Occipital lobe (tissue), 2 donors: ENCODE measurements around the gene AFF3. TPM values are rescaled to one million over a fixed set of nuclear protein-coding genes. Genes with fewer than 3 reads are reported as not detected.

Experiments used
- DNase-seq: peaks from one replicate; lab custom pipeline; 2025; lab: John Stamatoyannopoulos, UW
- total RNA-seq: library from RNA; depleted of rRNA; stranded (reverse); fragments of >200 nt; gene quantifications from one replicate; pipeline ENCODE4 v1.2.3, GENCODE V29; 2014

Gene AFF3
- total RNA-seq, 1 donor from 2014 or later: 105 TPM

DNA sequence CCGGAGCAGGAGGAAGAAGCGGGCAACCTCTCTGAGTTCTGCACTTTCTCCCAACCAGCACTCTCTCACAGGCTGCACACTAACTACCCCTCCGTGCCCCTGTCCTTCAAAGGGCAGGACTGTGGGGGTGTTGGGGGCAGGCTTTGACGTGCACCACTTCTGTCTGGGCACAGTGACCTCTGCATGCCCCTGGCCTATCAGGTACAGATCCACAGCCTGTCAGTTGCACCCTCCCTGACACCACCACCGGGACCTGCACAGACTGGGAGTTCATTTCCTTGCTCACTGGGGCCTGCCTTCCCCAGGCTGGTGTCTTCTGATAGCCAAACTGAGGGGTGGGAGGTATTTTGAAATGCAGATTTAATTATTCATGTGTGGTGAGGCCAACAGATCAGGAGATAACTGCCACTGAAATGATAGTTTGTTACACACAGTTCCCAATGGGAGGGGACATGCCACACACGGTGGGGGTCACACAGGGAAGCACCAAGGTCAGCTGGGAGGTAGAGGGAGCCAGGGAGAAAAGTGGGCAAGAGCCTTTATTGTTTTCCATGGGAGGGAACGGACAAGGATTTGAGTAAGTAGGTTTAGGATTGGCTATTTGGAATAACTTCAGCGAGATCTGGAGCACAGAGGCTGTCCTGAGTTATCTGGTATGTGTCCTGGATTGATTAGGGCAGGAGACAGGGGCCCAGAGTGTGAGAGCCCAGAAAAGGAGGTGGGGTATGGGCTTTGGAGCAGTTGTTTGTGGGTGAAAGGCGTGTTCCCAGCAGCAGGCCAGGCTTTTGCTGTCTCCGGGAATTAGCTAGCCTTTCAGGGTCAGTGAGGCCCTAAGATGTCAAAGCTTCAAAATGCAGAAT lies 251.6 kb downstream of the AFF3 start:
- DNase-seq: no peak

DNA sequence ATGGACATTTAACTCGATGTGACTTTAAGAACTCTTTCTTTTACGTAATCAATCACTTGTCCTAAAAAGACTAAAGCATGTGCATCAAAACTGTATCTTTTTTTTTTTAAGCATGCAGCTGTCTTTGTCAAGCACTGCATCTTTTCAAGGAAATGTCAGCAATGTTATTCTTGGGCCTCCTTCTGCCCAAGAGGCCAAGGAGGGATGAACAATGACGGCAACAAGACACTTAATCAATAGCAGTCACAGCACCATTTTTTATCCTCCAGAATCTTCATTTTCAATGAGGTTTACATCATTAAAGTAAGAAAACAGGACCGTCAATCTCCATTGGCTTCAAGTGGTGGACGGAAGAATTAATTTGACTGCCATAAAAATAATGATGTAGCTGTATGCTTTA lies 253.8 kb downstream of the AFF3 start:
- no peak for DNase-seq

DNA sequence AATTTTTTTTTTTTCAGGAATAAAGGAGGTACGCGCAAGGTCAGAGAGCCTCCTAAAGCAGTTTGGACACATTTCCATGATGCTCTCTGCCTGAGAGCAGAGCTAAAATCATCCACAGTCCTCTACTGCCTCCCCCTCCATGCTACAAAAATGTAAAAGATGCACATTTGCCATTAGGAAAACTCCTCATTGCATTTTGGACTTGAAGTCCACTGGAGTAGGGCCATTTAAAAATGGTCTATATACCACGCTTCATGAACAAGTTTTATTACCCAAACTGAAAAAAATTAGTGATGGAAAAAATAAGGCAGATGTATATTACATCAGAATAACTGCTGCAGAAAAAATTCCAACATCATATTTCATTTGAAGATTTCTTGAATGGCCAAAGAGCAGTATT lies 256.0 kb downstream of the AFF3 start:
- DNase-seq: no peak

DNA sequence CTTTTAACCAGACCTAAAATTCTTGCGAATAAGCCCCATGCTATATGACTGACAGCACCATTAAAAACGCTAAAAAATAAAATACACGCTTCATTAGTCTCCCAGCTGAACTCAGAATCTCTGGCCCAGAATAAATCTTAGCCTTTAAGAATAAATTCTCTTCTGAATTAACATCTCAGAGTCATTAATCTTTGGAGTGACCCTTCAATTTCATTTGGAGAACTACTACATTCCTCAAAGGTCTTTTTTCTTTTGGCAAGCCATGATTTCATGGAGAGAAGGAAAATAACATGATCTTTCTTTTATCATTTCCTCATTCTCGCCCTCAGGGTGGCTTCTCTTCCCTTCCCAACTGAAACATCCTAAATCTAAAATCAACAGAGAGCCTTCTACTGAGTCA lies 259.0 kb downstream of the AFF3 start:
- no peak for DNase-seq

DNA sequence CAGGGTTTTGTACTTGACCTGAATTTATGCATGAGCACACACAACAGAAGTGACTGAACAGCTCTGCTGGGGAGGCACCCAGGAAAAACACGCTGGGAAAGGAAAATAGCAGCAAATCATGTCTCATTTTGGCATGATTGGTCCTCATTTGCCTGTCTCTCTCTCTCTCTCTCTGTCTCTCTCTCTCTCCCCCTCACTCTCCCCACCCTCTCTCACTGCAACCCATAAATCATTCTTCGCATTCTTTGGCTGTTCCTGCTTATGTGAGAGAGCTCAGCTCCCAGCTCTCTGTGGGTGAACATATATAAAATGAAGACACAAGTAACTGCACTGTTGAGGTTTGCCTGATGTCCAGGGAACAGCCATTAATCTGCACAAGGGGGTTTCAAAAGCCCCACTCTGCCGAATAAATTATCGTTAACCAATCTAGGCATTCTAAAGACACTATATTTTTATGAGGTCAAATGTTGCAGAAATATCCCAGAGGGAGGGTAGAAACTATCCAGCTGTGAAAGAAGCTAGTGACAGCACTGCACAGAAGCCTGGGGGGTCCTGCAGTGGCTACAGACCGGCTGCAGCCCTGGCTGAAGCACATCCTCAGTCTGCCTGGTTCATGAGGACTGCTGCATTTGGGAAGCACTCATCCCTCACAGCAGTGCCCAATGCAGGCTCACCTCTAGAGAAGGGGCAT lies 260.3 kb downstream of the AFF3 start:
- DNase-seq: peak; percentile 21

DNA sequence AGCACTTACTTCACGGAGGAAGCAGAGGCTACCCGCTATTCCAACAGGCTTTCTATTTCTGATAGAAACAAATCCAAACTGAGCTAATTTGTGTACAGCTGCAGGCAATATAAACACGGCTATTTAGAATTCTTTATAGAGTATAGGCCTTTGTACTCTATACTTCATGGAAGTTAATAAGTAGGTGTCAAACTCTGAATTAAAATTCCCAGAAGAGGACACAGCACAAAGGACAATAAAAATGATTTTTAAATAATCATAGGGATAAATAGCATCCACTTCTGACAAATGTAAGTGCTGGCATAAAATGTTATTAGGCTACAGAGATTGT lies 261.5 kb downstream of the AFF3 start:
- no peak for DNase-seq

DNA sequence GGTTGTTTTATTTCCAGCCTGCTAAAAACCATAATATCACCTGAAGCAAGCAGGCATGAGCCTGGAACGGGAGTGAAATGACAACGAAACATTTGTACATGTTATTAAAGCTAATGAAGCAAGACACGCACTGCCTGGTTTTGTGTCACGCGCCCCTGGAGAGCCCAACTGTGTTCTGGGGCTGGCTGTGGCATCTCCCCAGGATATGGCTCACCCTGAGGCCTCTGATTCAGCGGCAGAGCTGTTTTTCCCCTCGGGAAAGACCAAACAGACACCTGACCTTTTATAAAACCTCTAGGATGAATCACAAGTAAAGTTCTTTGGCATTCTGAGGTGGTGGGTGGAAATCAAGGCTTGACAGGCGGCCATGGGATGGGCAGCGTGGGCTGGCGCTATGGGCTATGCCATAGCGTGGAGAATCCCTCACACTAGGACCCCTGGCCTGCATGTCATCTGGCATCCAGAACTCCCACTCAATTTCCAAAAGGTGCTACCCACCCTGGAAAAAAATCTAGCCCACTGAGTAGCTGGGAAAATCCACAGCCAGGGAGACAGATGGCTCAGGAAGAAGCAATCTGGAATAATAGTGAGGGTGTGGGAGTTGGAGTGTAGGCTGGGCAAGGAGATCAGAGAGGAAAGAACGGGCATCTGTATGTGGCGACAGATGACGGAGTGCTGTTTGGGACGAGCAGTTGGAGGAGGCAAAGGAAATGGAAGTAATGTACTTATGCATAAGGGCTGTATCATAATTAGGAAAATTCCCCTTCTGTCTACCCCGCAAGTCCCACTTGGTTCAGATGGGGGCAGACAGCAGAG lies 262.0 kb downstream of the AFF3 start:
- DNase-seq: peak; percentile 53

DNA sequence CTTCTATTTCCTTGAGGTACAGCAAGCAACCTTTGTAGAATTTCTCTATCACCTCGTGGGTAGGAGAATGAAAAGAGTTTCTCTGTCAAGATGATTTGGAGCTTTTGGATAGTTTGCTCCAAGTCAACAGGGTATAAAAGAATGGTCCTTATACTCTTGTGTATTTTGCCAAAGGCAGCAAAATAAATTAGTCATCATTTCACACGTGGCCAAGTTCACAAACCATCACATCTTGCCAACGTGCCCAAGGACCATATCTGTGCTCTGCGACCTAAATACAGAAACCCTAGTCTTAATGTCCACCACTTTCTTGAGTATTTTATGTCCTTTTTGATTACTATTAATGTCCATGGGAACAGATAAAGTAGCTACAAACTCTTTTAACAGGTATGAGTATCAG lies 262.9 kb downstream of the AFF3 start:
- no peak for DNase-seq

DNA sequence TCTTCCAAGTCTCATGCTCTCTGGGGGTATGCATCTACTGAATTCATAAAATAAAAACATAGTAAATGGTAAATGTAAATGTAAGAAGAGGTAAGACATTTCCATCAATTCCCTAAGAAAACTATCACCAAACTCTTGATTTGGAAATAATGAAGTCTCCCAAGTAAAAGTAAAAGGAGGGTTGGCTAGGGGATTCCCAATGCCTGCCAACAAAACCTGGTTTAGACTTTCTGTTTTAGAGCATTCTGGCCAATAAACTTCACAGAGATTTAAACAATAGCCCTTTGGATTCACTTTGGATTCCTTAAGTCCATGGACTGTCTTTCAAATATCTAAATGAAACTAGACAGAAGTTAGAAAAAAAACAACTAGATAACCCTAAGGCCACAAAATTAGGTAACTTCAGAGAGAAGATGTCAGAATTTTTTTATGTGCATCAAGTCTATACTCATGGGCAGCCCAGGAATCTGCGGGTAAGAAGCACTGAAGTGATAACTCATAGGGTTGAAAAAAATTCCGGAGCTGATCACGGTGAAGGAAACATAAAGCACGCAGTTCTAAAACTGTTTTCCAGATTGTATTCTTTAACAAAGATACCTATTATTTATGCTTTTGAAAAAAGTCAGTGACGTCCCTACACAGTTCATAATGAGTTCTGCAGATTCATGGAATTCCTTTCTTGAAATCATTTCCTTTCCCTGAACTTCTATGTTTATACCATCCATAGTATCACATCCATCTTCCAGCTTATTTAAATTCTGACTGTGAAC lies 263.6 kb downstream of the AFF3 start:
- no peak for DNase-seq

DNA sequence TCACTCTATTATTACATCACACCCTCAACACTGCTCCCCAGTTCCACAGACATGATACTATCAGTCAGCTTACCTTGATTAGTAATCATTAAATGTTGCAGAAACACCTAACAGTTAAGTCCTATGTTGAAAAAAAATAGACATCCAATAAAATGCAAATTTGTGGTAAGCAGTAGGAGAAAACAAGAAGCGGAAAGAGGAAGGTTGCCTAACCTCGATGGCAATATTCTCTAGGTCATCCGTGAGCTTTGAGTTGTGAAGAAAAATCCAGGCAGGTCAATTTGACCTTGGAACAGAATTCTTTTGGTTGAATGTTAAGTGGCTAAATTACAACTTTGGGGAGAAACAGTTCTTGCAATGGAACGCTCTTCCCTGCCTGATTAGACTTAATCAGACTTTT lies 264.4 kb downstream of the AFF3 start:
- no peak for DNase-seq

DNA sequence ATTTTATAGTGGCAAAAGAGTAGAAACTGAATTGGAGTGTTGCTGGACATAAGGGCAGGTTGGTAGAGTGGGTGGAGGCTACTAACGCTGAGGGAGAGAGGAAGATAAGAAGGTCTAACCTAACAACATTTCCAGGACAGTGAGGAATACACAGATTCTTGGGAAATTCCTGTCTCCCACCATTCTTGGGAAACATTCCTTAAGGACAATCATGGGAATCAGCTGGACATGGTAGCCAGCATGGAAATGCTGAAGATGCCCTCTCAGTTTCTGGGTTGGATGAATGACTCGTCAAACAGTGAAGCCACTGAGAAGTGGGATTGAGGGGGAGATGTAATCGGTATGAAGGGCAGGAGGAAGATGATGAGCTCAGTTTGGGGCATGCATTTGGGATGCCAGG lies 265.4 kb downstream of the AFF3 start:
- DNase-seq: no peak

DNA sequence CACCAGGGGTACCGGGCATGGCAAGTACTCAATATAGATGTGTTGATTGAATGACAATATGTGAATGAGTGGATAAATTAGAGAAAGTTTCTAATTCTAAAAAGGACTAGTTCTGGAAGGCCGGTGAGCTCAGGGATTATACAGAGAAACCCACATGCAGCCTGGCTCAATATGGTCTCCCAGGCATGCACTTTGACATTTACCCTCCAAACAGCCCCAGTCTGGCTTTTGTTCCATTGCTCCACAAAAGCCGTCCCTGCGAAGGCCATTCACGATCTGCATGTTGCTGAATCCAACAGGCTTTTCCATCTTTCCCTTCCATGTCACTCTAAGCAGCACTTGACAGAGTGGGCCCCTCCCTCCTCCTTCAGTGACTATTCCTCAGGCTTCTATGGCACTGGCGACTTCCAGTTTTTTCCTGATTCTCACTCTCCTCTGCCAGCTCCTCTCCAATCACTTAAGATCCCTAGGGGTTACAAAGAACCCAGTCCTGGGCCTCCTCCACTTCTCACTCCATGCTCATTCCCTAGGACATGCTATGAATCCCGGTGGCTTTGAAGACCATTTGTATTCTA lies 266.7 kb downstream of the AFF3 start:
- no peak for DNase-seq

DNA sequence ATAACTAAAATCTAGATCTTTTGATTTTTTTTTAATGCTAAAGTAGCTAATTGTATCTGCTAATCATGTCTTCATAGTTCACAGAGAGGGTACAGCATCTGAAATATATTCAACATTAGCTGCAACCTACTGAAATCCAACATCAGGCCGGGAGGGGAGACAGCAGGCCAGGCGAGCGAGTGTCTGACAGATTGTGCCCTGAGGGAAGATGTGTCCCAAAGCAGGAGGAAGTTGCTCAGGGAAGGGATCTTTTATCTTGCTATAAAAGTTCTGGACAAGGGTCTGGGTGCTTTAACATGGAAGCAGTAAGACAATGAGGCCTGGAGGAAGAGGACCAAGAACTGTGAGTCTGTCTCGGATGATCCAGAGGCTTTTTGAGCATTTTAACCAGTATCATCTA lies 274.1 kb downstream of the AFF3 start:
- DNase-seq: no peak

DNA sequence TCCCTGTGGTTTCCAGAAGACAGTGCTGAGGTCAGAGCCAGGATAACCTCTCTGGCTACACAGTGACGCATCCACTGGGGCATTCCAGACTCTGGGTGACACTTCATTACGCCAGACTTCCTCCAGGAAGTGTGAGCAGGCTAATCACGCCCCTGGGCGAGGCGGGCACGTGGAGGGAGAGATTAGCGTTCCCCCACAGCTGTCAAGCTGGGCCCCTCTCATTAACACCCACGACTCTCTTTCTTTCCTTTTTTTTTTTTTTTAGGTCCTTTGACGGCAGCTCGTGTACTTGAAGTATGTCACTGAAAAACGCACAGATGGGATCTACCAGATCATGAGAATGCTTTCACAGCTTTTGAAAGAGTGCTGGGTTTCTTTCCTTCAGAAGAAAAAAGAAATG lies 274.6 kb downstream of the AFF3 start:
- no peak for DNase-seq

DNA sequence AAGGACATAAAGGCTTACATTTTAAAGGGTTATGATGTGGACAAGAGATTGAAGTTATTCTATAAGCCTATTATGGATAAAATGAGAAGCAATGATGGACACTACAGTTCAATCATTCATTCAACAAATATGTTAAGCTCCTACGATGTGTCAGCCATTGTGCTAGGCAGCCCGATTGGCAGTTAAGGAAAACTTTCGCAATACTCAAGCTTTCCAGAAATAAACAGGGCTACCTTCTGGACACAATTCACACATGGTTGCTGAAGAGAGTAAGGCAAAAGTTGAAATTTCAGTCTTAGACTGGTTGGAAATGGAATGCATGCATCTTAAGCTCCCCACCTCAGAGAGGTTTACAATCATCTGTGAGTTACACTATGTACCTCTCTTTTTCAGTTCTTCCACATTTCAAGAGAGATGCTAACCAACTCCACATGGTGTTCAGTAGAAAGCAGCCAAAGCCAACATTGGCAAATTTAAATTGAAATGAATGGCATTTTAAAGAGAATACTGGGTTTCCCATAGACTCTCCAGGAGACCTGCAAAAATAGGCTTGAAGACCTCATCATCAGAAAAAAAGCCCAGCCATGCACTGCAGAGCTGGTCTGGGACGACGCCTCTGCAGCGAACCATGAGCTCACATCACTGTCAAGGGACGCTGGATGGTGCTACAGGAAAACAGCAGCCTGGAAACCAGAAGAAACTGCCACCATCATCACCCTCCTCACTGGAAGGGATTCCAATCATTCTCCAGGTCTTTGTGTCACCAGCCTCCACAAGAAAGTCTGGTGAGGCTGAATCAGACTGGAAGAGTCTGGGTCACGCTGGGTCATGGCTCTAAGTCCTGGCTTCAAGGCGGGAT lies 276.3 kb downstream of the AFF3 start:
- DNase-seq: no peak

DNA sequence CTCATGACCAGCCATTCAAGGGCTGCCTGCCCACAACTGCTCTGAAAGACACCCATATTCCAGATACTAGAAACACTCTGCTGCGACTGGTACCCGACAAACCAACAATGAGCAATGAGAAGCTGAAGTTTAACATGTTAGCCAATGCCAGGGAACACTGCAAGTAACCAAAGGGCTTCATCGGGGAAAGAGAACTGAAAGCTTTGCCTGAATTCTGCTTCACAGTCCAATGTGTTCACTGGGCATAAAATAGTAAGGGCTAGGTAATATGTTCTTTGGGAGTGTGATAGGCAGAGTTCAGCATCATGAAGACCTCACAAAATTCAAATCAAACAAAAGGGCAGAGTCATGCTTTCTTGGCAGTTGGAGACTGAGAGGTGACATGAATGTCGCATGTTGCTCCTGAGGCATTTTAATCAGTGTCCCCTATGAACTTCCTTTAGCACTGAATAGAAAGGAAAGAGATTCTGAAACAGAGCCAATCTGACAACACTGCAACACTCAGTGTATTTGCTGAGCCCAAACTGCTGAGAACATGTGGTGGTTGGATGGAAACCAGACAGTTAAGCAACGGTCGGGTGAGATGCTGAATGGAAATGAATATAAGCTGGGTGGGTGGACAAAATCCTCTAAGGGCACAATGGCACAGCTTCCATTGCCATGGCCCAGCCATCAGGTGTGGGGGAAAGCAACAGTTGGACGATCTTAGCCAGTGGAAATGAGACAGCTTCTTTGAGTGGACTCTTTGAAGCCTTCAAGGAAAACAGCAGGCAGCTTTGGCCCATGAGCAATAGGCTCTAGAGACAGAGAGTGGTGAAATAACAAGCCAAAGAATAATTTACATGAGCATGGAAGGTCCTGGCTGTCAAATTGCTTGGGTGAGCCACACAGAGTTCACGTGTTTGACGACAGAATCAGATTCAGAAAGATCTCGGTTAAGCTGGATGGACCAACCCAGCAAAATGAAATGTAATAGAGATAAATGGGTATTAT lies 277.5 kb downstream of the AFF3 start:
- no peak for DNase-seq

DNA sequence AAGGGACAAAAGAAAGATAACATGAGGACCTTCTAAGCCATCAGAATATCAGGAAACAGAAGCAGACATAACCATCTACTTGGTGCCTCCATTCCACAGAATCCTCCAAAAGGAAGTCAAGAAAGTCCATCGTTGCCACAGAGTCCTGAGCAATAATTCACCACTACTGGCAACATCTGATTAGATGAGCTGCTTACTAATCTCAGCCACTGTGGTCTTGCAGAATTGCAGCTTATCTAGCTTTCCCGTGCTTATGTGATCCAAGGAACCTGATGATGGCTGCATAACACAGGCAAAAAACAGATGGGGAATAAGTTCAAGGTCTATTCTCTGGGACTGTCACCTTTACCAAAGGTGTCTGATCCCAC lies 278.5 kb downstream of the AFF3 start:
- DNase-seq: no peak

DNA sequence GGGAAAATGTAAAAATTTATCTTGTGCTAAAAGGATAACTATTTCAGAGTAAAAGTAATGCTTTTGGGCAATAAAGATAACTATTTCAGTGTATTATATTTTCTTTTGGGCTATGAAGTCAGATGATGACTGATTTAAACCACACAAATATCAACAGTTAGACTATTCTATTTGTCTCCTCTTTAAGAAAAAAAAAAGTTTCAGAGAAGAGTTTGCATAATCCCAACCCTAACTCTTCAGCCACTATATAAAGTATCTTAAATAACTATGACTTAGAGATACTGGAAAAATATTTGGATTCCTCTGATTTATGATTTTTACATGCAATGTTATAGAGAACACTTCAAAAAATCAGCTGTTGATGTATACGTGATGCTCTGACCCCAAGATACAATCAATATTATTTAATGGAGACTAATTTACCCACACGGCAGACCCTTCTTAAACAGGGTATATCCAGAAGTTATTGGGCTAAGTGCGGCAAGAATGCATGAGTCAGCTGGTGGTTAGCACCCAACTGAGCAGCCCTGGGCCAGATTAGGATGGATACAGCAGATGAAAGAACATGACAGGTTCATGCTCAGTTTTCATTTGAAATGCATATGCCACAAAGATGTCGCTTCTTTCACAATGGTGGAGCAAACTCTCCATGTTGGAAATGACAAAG lies 279.0 kb downstream of the AFF3 start:
- DNase-seq: no peak

DNA sequence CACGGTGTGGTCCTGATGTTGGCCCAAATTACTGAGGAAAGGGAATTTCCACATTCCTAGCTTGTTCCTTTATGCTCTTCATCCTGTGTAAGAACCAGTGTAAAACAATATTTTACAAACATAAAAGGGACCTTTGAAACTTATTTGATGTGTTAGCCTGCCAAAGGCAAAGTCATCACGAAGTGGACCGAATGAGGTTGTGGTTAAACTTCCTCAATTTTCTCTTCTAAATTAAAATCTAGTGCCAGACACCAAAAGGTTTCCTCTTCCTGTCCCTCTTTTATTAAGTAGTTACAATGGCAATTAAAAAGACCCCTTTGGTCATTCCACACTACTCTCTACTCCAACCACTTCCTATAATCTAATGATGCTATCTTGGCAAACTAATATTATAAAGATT lies 279.8 kb downstream of the AFF3 start:
- no peak for DNase-seq
